GM18520 (cell line): ENCODE results near the gene CCT8.
"Not testable (repeated sequence)": the region's sequence is repeated elsewhere in the genome, so short reads cannot be mapped to it uniquely, and the experiment has no call there.

Experiments
- ATAC-seq: cut with Tn5 transposase; IDR thresholded peaks from one replicate; pipeline ENCODE4 v1.9.1; 2021; ENCODE audit not compliant: unreplicated experiment

Gene CCT8

GRCh38 chr21:29024474-29025327 is 48.7 kb downstream of the CCT8 start, which contains the start of gene USP16:
Gene USP16 (plus strand): TSS chr21:29024668. CDS start chr21:29027914, 3,246 bp downstream.
- ATAC-seq, result peak; percentile 97

- no peak for ATAC-seq
Observed at GRCh38 chr21:29022166-29022565, 51.3 kb downstream of the CCT8 start.

- no peak for ATAC-seq
Observed at GRCh38 chr21:29018540-29018939, 54.9 kb downstream of the CCT8 start.

GRCh38 chr21:29017639-29018237 is 55.7 kb downstream of the CCT8 start:
- no peak for ATAC-seq

GRCh38 chr21:29011236-29011635 is 62.2 kb downstream of the CCT8 start:
- not testable (repeated sequence) for ATAC-seq

GRCh38 chr21:29008367-29008766 is 65.1 kb downstream of the CCT8 start:
- no peak for ATAC-seq

GRCh38 chr21:29007810-29008209 is 65.6 kb downstream of the CCT8 start:
- ATAC-seq, result no peak

- no peak for ATAC-seq
Observed at GRCh38 chr21:29007135-29007534, 66.3 kb downstream of the CCT8 start.
